ENCODE measurements around the gene EXOSC9.

Gene EXOSC9

GRCh38 chr4:121789455-121789854, 11.7 kb upstream of the EXOSC9 start:
- no peak overlapping the region for H3K27ac ChIP-seq (ENCODE audit: low read length)
- peaks cover 0 to 3% of the 10 kb centered on the region in 2 donors for H3K27me3 ChIP-seq (ENCODE audit: control insufficient read depth in 1 of 2, insufficient read depth in 2 of 2, low read length in 2 of 2)
- peaks cover 0 to under 1% of the 10 kb centered on the region in 2 donors for H3K9me3 ChIP-seq (ENCODE audit: control insufficient read depth in 2 of 2, low read length in 2 of 2)
- no peaks in the 10 kb centered on the region for H3K36me3 ChIP-seq (ENCODE audit: control insufficient read depth in 2 of 2, insufficient read depth in 2 of 2, low read length in 2 of 2)
- no peak overlapping the region for H3K4me3 ChIP-seq (ENCODE audit: low read length in 2 of 2)
- H3K9ac ChIP-seq (ENCODE audit: low read length in 2 of 2), result no peak overlapping the region
- H3K4me1 ChIP-seq (ENCODE audit: control insufficient read depth, insufficient read depth, low read length), result no peaks in the 10 kb centered on the region

GRCh38 chr4:121789960-121790829, 10.9 kb upstream of the EXOSC9 start:
- Histone ChIP-seq H3K9me3 (ENCODE audit: control insufficient read depth in 2 of 2, low read length in 2 of 2) (no peaks in the 10 kb centered on the region), H3K27me3 (ENCODE audit: control insufficient read depth in 1 of 2, insufficient read depth in 2 of 2, low read length in 2 of 2) (peaks cover 0 to 3% of the 10 kb centered on the region in 2 donors), H3K4me1 (ENCODE audit: control insufficient read depth, insufficient read depth, low read length) (no peaks in the 10 kb centered on the region), H3K36me3 (ENCODE audit: control insufficient read depth in 2 of 2, insufficient read depth in 2 of 2, low read length in 2 of 2) (no peaks in the 10 kb centered on the region), H3K27ac (ENCODE audit: low read length) (no peak overlapping the region), H3K4me3 (ENCODE audit: low read length in 2 of 2) (no peak overlapping the region), H3K9ac (ENCODE audit: low read length in 2 of 2) (no peak overlapping the region)

- H3K4me3 ChIP-seq (ENCODE audit: low read length in 2 of 2), result no peak overlapping the region
These were observed 10.1 kb upstream of the EXOSC9 start for GRCh38 chr4:121790976-121791375.

GRCh38 chr4:121791481-121791880, 9.6 kb upstream of the EXOSC9 start:
- Histone ChIP-seq H3K4me3 (ENCODE audit: low read length in 2 of 2) (no peak overlapping the region), H3K27ac (ENCODE audit: low read length) (no peak overlapping the region), H3K9me3 (ENCODE audit: control insufficient read depth in 2 of 2, low read length in 2 of 2) (no peaks in the 10 kb centered on the region), H3K27me3 (ENCODE audit: control insufficient read depth in 1 of 2, insufficient read depth in 2 of 2, low read length in 2 of 2) (no peaks in the 10 kb centered on the region), H3K4me1 (ENCODE audit: control insufficient read depth, insufficient read depth, low read length) (no peaks in the 10 kb centered on the region), H3K36me3 (ENCODE audit: control insufficient read depth in 2 of 2, insufficient read depth in 2 of 2, low read length in 2 of 2) (no peaks in the 10 kb centered on the region), H3K9ac (ENCODE audit: low read length in 2 of 2) (no peak overlapping the region)

More at GRCh38 chr4:121790976-121791375, 10.1 kb upstream of the EXOSC9 start:
- no peaks in the 10 kb centered on the region for H3K27me3 ChIP-seq (ENCODE audit: control insufficient read depth in 1 of 2, insufficient read depth in 2 of 2, low read length in 2 of 2)
- no peaks in the 10 kb centered on the region for H3K36me3 ChIP-seq (ENCODE audit: control insufficient read depth in 2 of 2, insufficient read depth in 2 of 2, low read length in 2 of 2)
- H3K4me1 ChIP-seq (ENCODE audit: control insufficient read depth, insufficient read depth, low read length), result no peaks in the 10 kb centered on the region
- no peak overlapping the region for H3K9ac ChIP-seq (ENCODE audit: low read length in 2 of 2)
- H3K9me3 ChIP-seq (ENCODE audit: control insufficient read depth in 2 of 2, low read length in 2 of 2), result no peaks in the 10 kb centered on the region
- H3K27ac ChIP-seq (ENCODE audit: low read length), result no peak overlapping the region

GRCh38 chr4:121792966-121793365, 8.2 kb upstream of the EXOSC9 start:
- no peaks in the 10 kb centered on the region for H3K36me3 ChIP-seq (ENCODE audit: control insufficient read depth in 2 of 2, insufficient read depth in 2 of 2, low read length in 2 of 2)
- no peaks in the 10 kb centered on the region for H3K27me3 ChIP-seq (ENCODE audit: control insufficient read depth in 1 of 2, insufficient read depth in 2 of 2, low read length in 2 of 2)
- H3K4me1 ChIP-seq (ENCODE audit: control insufficient read depth, insufficient read depth, low read length), result no peaks in the 10 kb centered on the region
- no peak overlapping the region for H3K9ac ChIP-seq (ENCODE audit: low read length in 2 of 2)
- no peaks in the 10 kb centered on the region for H3K9me3 ChIP-seq (ENCODE audit: control insufficient read depth in 2 of 2, low read length in 2 of 2)
- no peak overlapping the region for H3K4me3 ChIP-seq (ENCODE audit: low read length in 2 of 2)
- H3K27ac ChIP-seq (ENCODE audit: low read length), result no peak overlapping the region

- no peak overlapping the region for H3K9ac ChIP-seq (ENCODE audit: low read length in 2 of 2)
- H3K4me1 ChIP-seq (ENCODE audit: control insufficient read depth, insufficient read depth, low read length), result no peaks in the 10 kb centered on the region
- H3K36me3 ChIP-seq (ENCODE audit: control insufficient read depth in 2 of 2, insufficient read depth in 2 of 2, low read length in 2 of 2), result no peaks in the 10 kb centered on the region
- H3K27me3 ChIP-seq (ENCODE audit: control insufficient read depth in 1 of 2, insufficient read depth in 2 of 2, low read length in 2 of 2), result no peaks in the 10 kb centered on the region
- no peak overlapping the region for H3K27ac ChIP-seq (ENCODE audit: low read length)
- no peak overlapping the region for H3K4me3 ChIP-seq (ENCODE audit: low read length in 2 of 2)
- H3K9me3 ChIP-seq (ENCODE audit: control insufficient read depth in 2 of 2, low read length in 2 of 2), result no peaks in the 10 kb centered on the region
These were observed 6.5 kb upstream of the EXOSC9 start for GRCh38 chr4:121794505-121795188.

GRCh38 chr4:121796283-121796682, 4.8 kb upstream of the EXOSC9 start:
- Histone ChIP-seq H3K4me3 (ENCODE audit: low read length in 2 of 2) (no peak overlapping the region), H3K36me3 (ENCODE audit: control insufficient read depth in 2 of 2, insufficient read depth in 2 of 2, low read length in 2 of 2) (no peaks in the 10 kb centered on the region), H3K9ac (ENCODE audit: low read length in 2 of 2) (no peak overlapping the region), H3K4me1 (ENCODE audit: control insufficient read depth, insufficient read depth, low read length) (no peaks in the 10 kb centered on the region), H3K27ac (ENCODE audit: low read length) (no peak overlapping the region), H3K27me3 (ENCODE audit: control insufficient read depth in 1 of 2, insufficient read depth in 2 of 2, low read length in 2 of 2) (no peaks in the 10 kb centered on the region), H3K9me3 (ENCODE audit: control insufficient read depth in 2 of 2, low read length in 2 of 2) (no peaks in the 10 kb centered on the region)

GRCh38 chr4:121799208-121799823, 1.8 kb upstream of the EXOSC9 start:
- no peaks in the 10 kb centered on the region for H3K9me3 ChIP-seq (ENCODE audit: control insufficient read depth in 2 of 2, low read length in 2 of 2)
- no peak overlapping the region for H3K4me3 ChIP-seq (ENCODE audit: low read length in 2 of 2)
- H3K27ac ChIP-seq (ENCODE audit: low read length), result no peak overlapping the region
- H3K9ac ChIP-seq (ENCODE audit: low read length in 2 of 2), result no peak overlapping the region
- H3K27me3 ChIP-seq (ENCODE audit: control insufficient read depth in 1 of 2, insufficient read depth in 2 of 2, low read length in 2 of 2), result no peaks in the 10 kb centered on the region
- peaks cover 5% of the 10 kb centered on the region for H3K4me1 ChIP-seq (ENCODE audit: control insufficient read depth, insufficient read depth, low read length)
- peaks cover 0 to 5% of the 10 kb centered on the region in 2 donors for H3K36me3 ChIP-seq (ENCODE audit: control insufficient read depth in 2 of 2, insufficient read depth in 2 of 2, low read length in 2 of 2)

- Histone ChIP-seq H3K4me1 (ENCODE audit: control insufficient read depth, insufficient read depth, low read length) (peaks cover 5% of the 10 kb centered on the region), H3K9me3 (ENCODE audit: control insufficient read depth in 2 of 2, low read length in 2 of 2) (no peaks in the 10 kb centered on the region), H3K9ac (ENCODE audit: low read length in 2 of 2) (no peak overlapping the region), H3K27me3 (ENCODE audit: control insufficient read depth in 1 of 2, insufficient read depth in 2 of 2, low read length in 2 of 2) (no peaks in the 10 kb centered on the region), H3K36me3 (ENCODE audit: control insufficient read depth in 2 of 2, insufficient read depth in 2 of 2, low read length in 2 of 2) (peaks cover 5 to 11% of the 10 kb centered on the region in 2 donors), H3K27ac (ENCODE audit: low read length) (no peak overlapping the region), H3K4me3 (ENCODE audit: low read length in 2 of 2) (peak overlapping the region in 1 of 2 donors; percentile 88)
These were observed 1.1 kb upstream of the EXOSC9 start for GRCh38 chr4:121799867-121800501.

GRCh38 chr4:121800638-121800960, 524 bp upstream of the EXOSC9 start:
- Histone ChIP-seq H3K27ac (ENCODE audit: low read length) (peak overlapping the region; percentile 98), H3K9me3 (ENCODE audit: control insufficient read depth in 2 of 2, low read length in 2 of 2) (no peaks in the 10 kb centered on the region), H3K27me3 (ENCODE audit: control insufficient read depth in 1 of 2, insufficient read depth in 2 of 2, low read length in 2 of 2) (no peaks in the 10 kb centered on the region), H3K4me1 (ENCODE audit: control insufficient read depth, insufficient read depth, low read length) (peaks cover 5% of the 10 kb centered on the region), H3K9ac (ENCODE audit: low read length in 2 of 2) (peak overlapping the region; percentile 93 to 99), H3K36me3 (ENCODE audit: control insufficient read depth in 2 of 2, insufficient read depth in 2 of 2, low read length in 2 of 2) (peaks cover 10 to 11% of the 10 kb centered on the region in 2 donors), H3K4me3 (ENCODE audit: low read length in 2 of 2) (peak overlapping the region; percentile 88 to 97)

Measured in stomach smooth muscle (tissue), 2 donors.